ENCODE measurements around the gene G3BP1. TPM values are rescaled to one million over a fixed set of nuclear protein-coding genes. Genes with fewer than 3 reads are reported as not detected.
A peak's percentile ranks its signal among the peaks of the same experiment; 100 is the strongest.

The G3BP1 gene
- total and polyA plus RNA-seq, 2 donors (not counting 1 experiment from before 2014, with no cell fraction given): 68.2 to 132 TPM

- no peaks in the 10 kb centered on the region for H4K20me1 ChIP-seq (ENCODE audit: control insufficient read depth, extremely low read depth, insufficient read depth, low read length)
- H3K79me2 ChIP-seq (ENCODE audit: control insufficient read depth, insufficient read depth, low read length): no peaks in the 10 kb centered on the region
- no peak overlapping the region for H2AFZ ChIP-seq (ENCODE audit: low read length)
- H3K27ac ChIP-seq (ENCODE audit: insufficient read depth, low read length): no peak overlapping the region
- TF ChIP-seq CTCF (conservative IDR thresholded peaks at IDR 0.05 in 1 of 2, IDR thresholded peaks at IDR 0.05 in 1 of 2; ENCODE audit: low read depth in 1 of 2, low read length in 2 of 2) (no peak), EZH2 (IDR thresholded peaks at IDR 0.05; ENCODE audit: low read length, missing control alignments) (no peak)
- no peak overlapping the region for H3K9ac ChIP-seq (ENCODE audit: insufficient read depth, low read length)
- H3K4me1 ChIP-seq (ENCODE audit: control insufficient read depth, extremely low read depth, insufficient read depth, low read length): no peaks in the 10 kb centered on the region
- no peak overlapping the region for H3K4me3 ChIP-seq (replicated peaks in 1 of 4; ENCODE audit: control extremely low read depth in 1 of 4, insufficient read depth in 1 of 4, low read depth in 3 of 4, low read length in 4 of 4)
- no peak overlapping the region for H3K4me2 ChIP-seq (ENCODE audit: extremely low read depth, insufficient read depth, low read length)
- DNase-seq (ENCODE audit: low read depth in 2 of 2): no peak
- no peaks in the 10 kb centered on the region for H3K27me3 ChIP-seq (ENCODE audit: control insufficient read depth, insufficient read depth, low read length)
- no peaks in the 10 kb centered on the region for H3K9me3 ChIP-seq (ENCODE audit: control insufficient read depth, insufficient read depth, low read depth, low read length)
- H3K36me3 ChIP-seq (ENCODE audit: control insufficient read depth, insufficient read depth, low read length): no peaks in the 10 kb centered on the region
Observed at GRCh38 chr5:151730381-151730780, 41.4 kb upstream of the G3BP1 start.

- Histone ChIP-seq H2AFZ (ENCODE audit: low read length) (no peak overlapping the region), H3K4me2 (ENCODE audit: extremely low read depth, insufficient read depth, low read length) (no peak overlapping the region), H3K79me2 (ENCODE audit: control insufficient read depth, insufficient read depth, low read length) (no peaks in the 10 kb centered on the region), H4K20me1 (ENCODE audit: control insufficient read depth, extremely low read depth, insufficient read depth, low read length) (no peaks in the 10 kb centered on the region), H3K9me3 (ENCODE audit: control insufficient read depth, insufficient read depth, low read depth, low read length) (no peaks in the 10 kb centered on the region), H3K9ac (ENCODE audit: insufficient read depth, low read length) (no peak overlapping the region), H3K27ac (ENCODE audit: insufficient read depth, low read length) (no peak overlapping the region), H3K36me3 (ENCODE audit: control insufficient read depth, insufficient read depth, low read length) (no peaks in the 10 kb centered on the region), H3K27me3 (ENCODE audit: control insufficient read depth, insufficient read depth, low read length) (no peaks in the 10 kb centered on the region), H3K4me1 (ENCODE audit: control insufficient read depth, extremely low read depth, insufficient read depth, low read length) (peaks cover 3% of the 10 kb centered on the region), H3K4me3 (replicated peaks in 1 of 4; ENCODE audit: control extremely low read depth in 1 of 4, insufficient read depth in 1 of 4, low read depth in 3 of 4, low read length in 4 of 4) (no peak overlapping the region)
- TF ChIP-seq EZH2 (IDR thresholded peaks at IDR 0.05; ENCODE audit: low read length, missing control alignments): no peak
- no peak for TF ChIP-seq CTCF (conservative IDR thresholded peaks at IDR 0.05 in 1 of 2, IDR thresholded peaks at IDR 0.05 in 1 of 2; ENCODE audit: low read depth in 1 of 2, low read length in 2 of 2)
- DNase-seq (ENCODE audit: low read depth in 2 of 2): peak in 1 of 2 donors; percentile 89
Observed at GRCh38 chr5:151733358-151734063, 38.2 kb upstream of the G3BP1 start.

GRCh38 chr5:151734064-151734408 lies 37.7 kb upstream of the G3BP1 start:
- Histone ChIP-seq H3K27ac (ENCODE audit: insufficient read depth, low read length) (no peak overlapping the region), H3K4me3 (replicated peaks in 1 of 4; ENCODE audit: control extremely low read depth in 1 of 4, insufficient read depth in 1 of 4, low read depth in 3 of 4, low read length in 4 of 4) (no peak overlapping the region), H2AFZ (ENCODE audit: low read length) (no peak overlapping the region), H3K4me1 (ENCODE audit: control insufficient read depth, extremely low read depth, insufficient read depth, low read length) (peaks cover 3% of the 10 kb centered on the region), H3K79me2 (ENCODE audit: control insufficient read depth, insufficient read depth, low read length) (no peaks in the 10 kb centered on the region), H3K9ac (ENCODE audit: insufficient read depth, low read length) (no peak overlapping the region), H3K9me3 (ENCODE audit: control insufficient read depth, insufficient read depth, low read depth, low read length) (no peaks in the 10 kb centered on the region), H3K27me3 (ENCODE audit: control insufficient read depth, insufficient read depth, low read length) (no peaks in the 10 kb centered on the region), H4K20me1 (ENCODE audit: control insufficient read depth, extremely low read depth, insufficient read depth, low read length) (no peaks in the 10 kb centered on the region), H3K36me3 (ENCODE audit: control insufficient read depth, insufficient read depth, low read length) (no peaks in the 10 kb centered on the region), H3K4me2 (ENCODE audit: extremely low read depth, insufficient read depth, low read length) (no peak overlapping the region)
- TF ChIP-seq EZH2 (IDR thresholded peaks at IDR 0.05; ENCODE audit: low read length, missing control alignments) (no peak), CTCF (conservative IDR thresholded peaks at IDR 0.05 in 1 of 2, IDR thresholded peaks at IDR 0.05 in 1 of 2; ENCODE audit: low read depth in 1 of 2, low read length in 2 of 2) (no peak)
- DNase-seq (ENCODE audit: low read depth in 2 of 2): no peak
